ENCODE measurements around the gene BCL6. TPM values are rescaled to one million over a fixed set of nuclear protein-coding genes. Genes with fewer than 3 reads are reported as not detected.

Gene BCL6
- total and polyA plus RNA-seq, 2 experiments from 2014 or later = 32.0 to 46.5 TPM

DNA sequence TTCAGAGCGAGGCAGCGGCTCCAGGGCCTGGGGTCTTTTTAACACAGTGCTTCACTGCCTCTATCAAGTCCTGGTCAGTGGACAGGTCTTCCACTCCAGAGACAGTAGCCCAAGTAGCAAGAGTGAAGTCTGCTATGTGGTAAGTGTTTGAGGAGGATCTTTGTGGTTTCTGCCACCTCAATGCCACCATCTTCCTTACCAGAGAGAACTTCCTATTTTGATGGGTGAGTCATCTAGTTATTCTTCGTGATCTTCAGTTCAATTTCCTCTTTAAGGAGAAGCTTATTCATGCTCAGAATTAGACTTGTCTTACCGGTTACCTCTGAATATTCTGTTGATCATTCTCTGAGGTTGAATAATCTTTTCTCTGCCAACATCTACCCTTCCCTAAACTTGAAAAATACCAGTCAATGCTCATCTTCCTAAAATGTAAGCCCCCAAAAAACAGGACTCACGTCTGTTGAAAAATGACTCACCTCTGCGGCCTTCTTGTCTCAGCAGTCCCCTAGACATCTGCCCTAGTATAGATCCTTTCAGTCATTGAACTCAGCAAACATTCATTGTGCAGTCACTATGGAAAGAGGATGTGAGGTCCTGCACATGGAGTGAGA lies 32.2 kb upstream of the BCL6 start:
- Histone ChIP-seq H3K27me3 (no peaks in the 10 kb centered on the region), H4K20me1 (ENCODE audit: insufficient read depth, poor library complexity, severe bottlenecking) (no peaks in the 10 kb centered on the region), H3K9me2 (replicated peaks; ENCODE audit: insufficient read depth) (no peaks in the 10 kb centered on the region), H3K4me2 (no peak overlapping the region), H3K9me3 (ENCODE audit: low read depth) (no peaks in the 10 kb centered on the region), H3K27ac (no peak overlapping the region), H3K79me2 (no peaks in the 10 kb centered on the region), H3K4me3 (no peak overlapping the region), H2AFZ (no peak overlapping the region), H3K36me3 (replicated peaks; ENCODE audit: insufficient read depth, low read depth) (no peaks in the 10 kb centered on the region), H3K4me1 (ENCODE audit: insufficient read depth) (no peaks in the 10 kb centered on the region)
- no peak for DNase-seq (ENCODE audit: low spot score)
- TF ChIP-seq EZH2phosphoT487 (IDR thresholded peaks at IDR 0.05; ENCODE audit: low read depth, severe bottlenecking, unreplicated experiment) (no peak), EZH2 (IDR thresholded peaks at IDR 0.05; ENCODE audit: borderline replicate concordance) (no peak)
- TF ChIP-seq, protein P1, sequence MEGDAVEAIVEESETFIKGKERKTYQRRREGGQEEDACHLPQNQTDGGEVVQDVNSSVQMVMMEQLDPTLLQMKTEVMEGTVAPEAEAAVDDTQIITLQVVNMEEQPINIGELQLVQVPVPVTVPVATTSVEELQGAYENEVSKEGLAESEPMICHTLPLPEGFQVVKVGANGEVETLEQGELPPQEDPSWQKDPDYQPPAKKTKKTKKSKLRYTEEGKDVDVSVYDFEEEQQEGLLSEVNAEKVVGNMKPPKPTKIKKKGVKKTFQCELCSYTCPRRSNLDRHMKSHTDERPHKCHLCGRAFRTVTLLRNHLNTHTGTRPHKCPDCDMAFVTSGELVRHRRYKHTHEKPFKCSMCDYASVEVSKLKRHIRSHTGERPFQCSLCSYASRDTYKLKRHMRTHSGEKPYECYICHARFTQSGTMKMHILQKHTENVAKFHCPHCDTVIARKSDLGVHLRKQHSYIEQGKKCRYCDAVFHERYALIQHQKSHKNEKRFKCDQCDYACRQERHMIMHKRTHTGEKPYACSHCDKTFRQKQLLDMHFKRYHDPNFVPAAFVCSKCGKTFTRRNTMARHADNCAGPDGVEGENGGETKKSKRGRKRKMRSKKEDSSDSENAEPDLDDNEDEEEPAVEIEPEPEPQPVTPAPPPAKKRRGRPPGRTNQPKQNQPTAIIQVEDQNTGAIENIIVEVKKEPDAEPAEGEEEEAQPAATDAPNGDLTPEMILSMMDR (IDR thresholded peaks at IDR 0.05; ENCODE audit: poor library complexity) = no peak
- WGBS (ENCODE audit: low lambda C conversion rate, missing lambda C conversion rate) = 79% methylated on average over 6 of the region's 6 CpGs

DNA sequence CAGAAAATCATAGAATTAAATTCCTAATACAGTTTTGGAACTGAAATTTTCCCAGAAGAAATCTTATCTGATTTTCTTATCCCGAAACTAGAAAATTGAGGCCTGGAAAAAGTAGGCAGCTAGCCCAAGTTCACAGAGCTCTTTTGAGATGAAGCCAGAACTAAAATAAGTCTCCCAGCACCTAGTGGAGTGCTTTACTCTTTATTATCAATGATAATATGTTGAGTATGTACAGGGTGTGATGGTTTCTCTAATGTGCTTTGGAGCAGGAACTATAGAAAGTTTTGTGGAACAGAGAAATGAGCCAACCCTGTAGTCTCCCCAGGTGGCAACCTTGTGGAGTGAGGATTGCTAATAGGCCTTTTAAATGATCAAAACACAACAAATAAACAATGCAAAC lies 30.3 kb upstream of the BCL6 start:
- H2AFZ ChIP-seq = no peak overlapping the region
- H3K27ac ChIP-seq = no peak overlapping the region
- no peaks in the 10 kb centered on the region for H3K36me3 ChIP-seq (replicated peaks; ENCODE audit: insufficient read depth, low read depth)
- no peak overlapping the region for H3K4me2 ChIP-seq
- no peak for TF ChIP-seq EZH2 (IDR thresholded peaks at IDR 0.05; ENCODE audit: borderline replicate concordance)
- TF ChIP-seq, protein P1 (IDR thresholded peaks at IDR 0.05; ENCODE audit: poor library complexity) = no peak
- TF ChIP-seq EZH2phosphoT487 (IDR thresholded peaks at IDR 0.05; ENCODE audit: low read depth, severe bottlenecking, unreplicated experiment) = no peak
- H3K9me2 ChIP-seq (replicated peaks; ENCODE audit: insufficient read depth) = no peaks in the 10 kb centered on the region
- DNase-seq (ENCODE audit: low spot score) = no peak
- H3K79me2 ChIP-seq = no peaks in the 10 kb centered on the region
- no peaks in the 10 kb centered on the region for H3K9me3 ChIP-seq (ENCODE audit: low read depth)
- no peak overlapping the region for H3K4me3 ChIP-seq
- 90% methylated on average over 1 of the region's 1 CpG for WGBS (ENCODE audit: low lambda C conversion rate, missing lambda C conversion rate)
- H3K4me1 ChIP-seq (ENCODE audit: insufficient read depth) = no peaks in the 10 kb centered on the region
- no peaks in the 10 kb centered on the region for H3K27me3 ChIP-seq
- no peaks in the 10 kb centered on the region for H4K20me1 ChIP-seq (ENCODE audit: insufficient read depth, poor library complexity, severe bottlenecking)

DNA sequence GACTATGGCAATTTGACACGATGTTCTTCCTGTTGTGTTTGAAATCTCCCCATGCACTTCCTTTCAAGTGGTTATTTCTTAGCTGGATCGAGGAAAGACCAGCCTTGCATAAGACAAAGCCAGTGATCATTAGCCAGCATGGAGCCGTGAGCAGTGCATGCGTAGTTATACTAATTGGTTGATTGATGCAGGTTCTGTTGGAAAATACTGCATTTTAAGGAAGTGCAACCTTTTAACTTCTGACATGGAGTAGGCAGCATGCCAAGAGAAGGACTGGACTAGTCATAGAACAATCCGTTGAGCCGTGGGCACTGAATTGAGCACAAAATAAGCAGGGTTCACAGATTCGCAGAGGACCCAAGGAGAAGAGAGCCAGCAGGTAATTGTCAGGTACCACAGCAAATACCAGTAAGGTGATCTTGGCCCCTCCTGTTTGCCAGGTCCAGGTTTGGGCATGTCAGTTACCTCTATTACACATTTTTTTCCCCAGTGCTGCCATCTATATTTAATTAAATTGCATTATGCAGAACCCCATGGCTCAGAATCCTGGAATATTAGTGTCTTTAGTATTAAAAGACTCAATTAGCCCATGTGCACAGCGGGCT lies 29.0 kb upstream of the BCL6 start:
- Histone ChIP-seq H3K27ac (no peak overlapping the region), H2AFZ (no peak overlapping the region), H3K36me3 (replicated peaks; ENCODE audit: insufficient read depth, low read depth) (no peaks in the 10 kb centered on the region), H3K79me2 (no peaks in the 10 kb centered on the region), H3K4me1 (ENCODE audit: insufficient read depth) (no peaks in the 10 kb centered on the region), H4K20me1 (ENCODE audit: insufficient read depth, poor library complexity, severe bottlenecking) (no peaks in the 10 kb centered on the region), H3K9me2 (replicated peaks; ENCODE audit: insufficient read depth) (no peaks in the 10 kb centered on the region), H3K27me3 (no peaks in the 10 kb centered on the region), H3K4me3 (no peak overlapping the region), H3K4me2 (no peak overlapping the region), H3K9me3 (ENCODE audit: low read depth) (no peaks in the 10 kb centered on the region)
- TF ChIP-seq EZH2 (IDR thresholded peaks at IDR 0.05; ENCODE audit: borderline replicate concordance) (no peak), EZH2phosphoT487 (IDR thresholded peaks at IDR 0.05; ENCODE audit: low read depth, severe bottlenecking, unreplicated experiment) (no peak)
- TF ChIP-seq, protein P1 (IDR thresholded peaks at IDR 0.05; ENCODE audit: poor library complexity) = no peak
- no peak for DNase-seq (ENCODE audit: low spot score)
- WGBS (ENCODE audit: low lambda C conversion rate, missing lambda C conversion rate) = 96% methylated on average over 8 of the region's 8 CpGs

Data from hepatocyte (in vitro differentiated cells).